Sigmoid colon (tissue), 4 donors: Measurements from ENCODE around the gene NFIC.
"Not testable (repeated sequence)": the region's sequence is repeated elsewhere in the genome, so short reads cannot be mapped to it uniquely, and the experiment has no call there.

Source experiments
- CTCF ChIP-seq, 4 experiments: fragments of 450-650 bp in 3 of 4; fragments of 200-600 bp in 1 of 4; IDR thresholded peaks; one replicate each; pipeline ENCODE4 v1.5.1; 2016 to 2019; ENCODE audit warnings: antibody characterized with exemption in 4 of 4, mild to moderate bottlenecking in 3 of 4, moderate library complexity in 2 of 4
- POLR2A ChIP-seq, 2 donors: fragments of 450-650 bp; IDR thresholded peaks; one replicate each; pipeline ENCODE4 v1.6.1; 2016; ENCODE audit warnings: antibody characterized with exemption in 2 of 2, mild to moderate bottlenecking in 2 of 2, moderate library complexity in 2 of 2
- POLR2AphosphoS5 ChIP-seq, 4 donors: sonication (generic); formaldehyde crosslinking; IDR thresholded peaks; one replicate each; pipeline ENCODE4 v1.6.1; 2017; ENCODE audit warnings: antibody characterized with exemption in 4 of 4

DNA sequence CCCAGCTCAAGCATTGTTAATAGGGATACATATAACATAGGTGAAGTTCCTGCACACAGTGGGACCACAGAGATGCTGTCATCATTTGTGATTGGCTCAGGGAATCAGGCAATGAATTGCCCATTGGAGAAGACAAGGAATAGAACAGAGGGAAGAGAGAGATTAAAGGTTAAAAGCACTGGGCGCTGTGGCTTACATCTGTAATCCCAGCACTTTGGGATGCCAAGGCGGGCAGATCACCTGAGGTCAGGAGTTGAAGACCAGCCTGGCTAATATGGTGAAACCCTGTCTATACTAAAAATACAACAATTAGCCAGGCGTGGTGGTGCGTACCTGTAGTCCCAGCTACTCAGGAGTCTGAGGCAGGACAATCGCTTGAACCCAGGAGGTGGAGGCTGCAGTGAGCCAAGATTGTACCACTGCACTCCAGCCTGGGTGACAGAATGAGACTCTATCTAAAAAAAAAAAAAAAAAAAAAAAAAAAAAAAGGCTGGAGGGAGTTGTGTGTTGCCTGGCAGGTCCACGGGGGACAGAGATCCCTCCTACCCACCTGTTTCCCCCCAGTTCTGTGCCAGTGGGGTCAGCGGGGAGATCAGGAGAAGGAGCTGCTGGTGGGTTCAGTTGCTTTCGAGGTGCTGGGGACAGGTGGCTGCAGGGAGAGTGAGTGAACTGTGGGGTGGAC, 31.5 kb upstream of the NFIC start:
- not testable (repeated sequence) for TF ChIP-seq POLR2A, CTCF, POLR2AphosphoS5 (IDR thresholded peaks at IDR 0.05)
